ENCODE results near the gene RASSF6. TPM values are rescaled to one million over a fixed set of nuclear protein-coding genes. Genes with fewer than 3 reads are reported as not detected.

Gene RASSF6
- total and polyA plus RNA-seq, 2 donors (not counting 1 experiment from before 2014, with no cell fraction given), result under 0.01 to 0.01 TPM

- H3K27ac ChIP-seq (ENCODE audit: insufficient read depth, low read length), result no peak overlapping the region
- H3K4me1 ChIP-seq (ENCODE audit: control insufficient read depth, extremely low read depth, insufficient read depth, low read length), result no peaks in the 10 kb centered on the region
- H4K20me1 ChIP-seq (ENCODE audit: control insufficient read depth, extremely low read depth, insufficient read depth, low read length), result no peaks in the 10 kb centered on the region
- no peaks in the 10 kb centered on the region for H3K27me3 ChIP-seq (ENCODE audit: control insufficient read depth, insufficient read depth, low read length)
- H3K9ac ChIP-seq (ENCODE audit: insufficient read depth, low read length), result no peak overlapping the region
- no peak overlapping the region for H2AFZ ChIP-seq (ENCODE audit: low read length)
- no peaks in the 10 kb centered on the region for H3K36me3 ChIP-seq (ENCODE audit: control insufficient read depth, insufficient read depth, low read length)
- no peaks in the 10 kb centered on the region for H3K9me3 ChIP-seq (ENCODE audit: control insufficient read depth, insufficient read depth, low read depth, low read length)
- TF ChIP-seq, protein P1, sequence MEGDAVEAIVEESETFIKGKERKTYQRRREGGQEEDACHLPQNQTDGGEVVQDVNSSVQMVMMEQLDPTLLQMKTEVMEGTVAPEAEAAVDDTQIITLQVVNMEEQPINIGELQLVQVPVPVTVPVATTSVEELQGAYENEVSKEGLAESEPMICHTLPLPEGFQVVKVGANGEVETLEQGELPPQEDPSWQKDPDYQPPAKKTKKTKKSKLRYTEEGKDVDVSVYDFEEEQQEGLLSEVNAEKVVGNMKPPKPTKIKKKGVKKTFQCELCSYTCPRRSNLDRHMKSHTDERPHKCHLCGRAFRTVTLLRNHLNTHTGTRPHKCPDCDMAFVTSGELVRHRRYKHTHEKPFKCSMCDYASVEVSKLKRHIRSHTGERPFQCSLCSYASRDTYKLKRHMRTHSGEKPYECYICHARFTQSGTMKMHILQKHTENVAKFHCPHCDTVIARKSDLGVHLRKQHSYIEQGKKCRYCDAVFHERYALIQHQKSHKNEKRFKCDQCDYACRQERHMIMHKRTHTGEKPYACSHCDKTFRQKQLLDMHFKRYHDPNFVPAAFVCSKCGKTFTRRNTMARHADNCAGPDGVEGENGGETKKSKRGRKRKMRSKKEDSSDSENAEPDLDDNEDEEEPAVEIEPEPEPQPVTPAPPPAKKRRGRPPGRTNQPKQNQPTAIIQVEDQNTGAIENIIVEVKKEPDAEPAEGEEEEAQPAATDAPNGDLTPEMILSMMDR (conservative IDR thresholded peaks at IDR 0.05 in 1 of 2, IDR thresholded peaks at IDR 0.05 in 1 of 2; ENCODE audit: low read depth in 1 of 2, low read length in 2 of 2), result no peak
- no peak for TF ChIP-seq EZH2 (IDR thresholded peaks at IDR 0.05; ENCODE audit: low read length, missing control alignments)
- no peak overlapping the region for H3K4me2 ChIP-seq (ENCODE audit: extremely low read depth, insufficient read depth, low read length)
- H3K79me2 ChIP-seq (ENCODE audit: control insufficient read depth, insufficient read depth, low read length), result no peaks in the 10 kb centered on the region
- H3K4me3 ChIP-seq (replicated peaks in 1 of 4; ENCODE audit: control extremely low read depth in 1 of 4, insufficient read depth in 1 of 4, low read depth in 3 of 4, low read length in 4 of 4), result no peak overlapping the region
- DNase-seq (ENCODE audit: low read depth in 2 of 2), result peak in 1 of 2 donors; percentile 71
Observed at GRCh38 chr4:73612032-73612431, 8.2 kb downstream of the RASSF6 start.

GRCh38 chr4:73609706-73610105, 10.5 kb downstream of the RASSF6 start:
- Histone ChIP-seq H3K4me1 (ENCODE audit: control insufficient read depth, extremely low read depth, insufficient read depth, low read length) (no peaks in the 10 kb centered on the region), H3K9ac (ENCODE audit: insufficient read depth, low read length) (no peak overlapping the region), H4K20me1 (ENCODE audit: control insufficient read depth, extremely low read depth, insufficient read depth, low read length) (no peaks in the 10 kb centered on the region), H3K4me2 (ENCODE audit: extremely low read depth, insufficient read depth, low read length) (no peak overlapping the region), H2AFZ (ENCODE audit: low read length) (no peak overlapping the region), H3K4me3 (replicated peaks in 1 of 4; ENCODE audit: control extremely low read depth in 1 of 4, insufficient read depth in 1 of 4, low read depth in 3 of 4, low read length in 4 of 4) (no peak overlapping the region), H3K27ac (ENCODE audit: insufficient read depth, low read length) (no peak overlapping the region), H3K27me3 (ENCODE audit: control insufficient read depth, insufficient read depth, low read length) (no peaks in the 10 kb centered on the region), H3K79me2 (ENCODE audit: control insufficient read depth, insufficient read depth, low read length) (no peaks in the 10 kb centered on the region), H3K36me3 (ENCODE audit: control insufficient read depth, insufficient read depth, low read length) (no peaks in the 10 kb centered on the region), H3K9me3 (ENCODE audit: control insufficient read depth, insufficient read depth, low read depth, low read length) (no peaks in the 10 kb centered on the region)
- TF ChIP-seq EZH2 (IDR thresholded peaks at IDR 0.05; ENCODE audit: low read length, missing control alignments), result no peak
- TF ChIP-seq, protein P1 (conservative IDR thresholded peaks at IDR 0.05 in 1 of 2, IDR thresholded peaks at IDR 0.05 in 1 of 2; ENCODE audit: low read depth in 1 of 2, low read length in 2 of 2), result no peak
- peak; percentile 63 to 92 for DNase-seq (ENCODE audit: low read depth in 2 of 2)

DNA sequence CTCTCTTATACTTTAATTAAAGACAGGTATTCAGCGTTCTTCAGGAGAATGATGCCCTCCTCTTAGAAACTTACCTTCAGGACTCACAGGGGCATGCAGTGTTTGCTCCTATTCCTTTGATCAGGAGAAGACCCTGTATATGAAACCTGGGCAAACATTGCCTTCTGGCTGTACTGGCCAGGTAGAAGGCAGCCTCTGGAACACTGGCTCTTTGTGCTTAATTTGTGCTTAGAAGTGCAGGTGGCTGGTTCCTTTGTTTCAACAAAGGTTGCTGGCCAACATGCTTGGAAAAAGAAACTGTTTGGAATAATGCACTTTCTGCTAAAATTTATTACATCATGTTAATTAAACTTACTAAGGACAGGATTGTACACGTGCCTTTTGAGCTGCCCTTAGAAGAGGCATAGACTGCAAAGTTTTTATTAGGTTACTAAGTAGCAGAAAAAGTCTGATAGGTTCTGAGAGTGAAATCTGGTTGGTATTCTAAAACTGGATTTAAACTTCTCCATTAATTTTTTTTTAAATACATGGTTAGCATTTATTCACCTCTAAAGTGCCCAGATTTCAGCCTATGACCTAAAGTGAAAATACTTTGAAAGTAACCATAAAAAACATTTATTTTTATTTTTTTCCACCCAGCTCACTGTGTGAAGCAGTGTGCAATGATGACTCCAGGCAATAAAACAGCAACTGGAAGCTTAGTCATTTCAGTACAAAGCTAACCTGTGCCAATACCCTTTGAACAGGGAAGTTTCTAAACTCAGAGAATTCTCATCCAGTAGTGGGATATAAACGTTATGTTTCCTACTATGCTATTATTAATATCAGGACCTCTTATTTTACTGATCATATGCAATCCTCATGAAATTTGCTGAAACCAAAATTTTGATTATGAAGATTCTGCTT, 11.3 kb downstream of the RASSF6 start:
- no peak overlapping the region for H3K9ac ChIP-seq (ENCODE audit: insufficient read depth, low read length)
- H2AFZ ChIP-seq (ENCODE audit: low read length), result no peak overlapping the region
- H3K9me3 ChIP-seq (ENCODE audit: control insufficient read depth, insufficient read depth, low read depth, low read length), result no peaks in the 10 kb centered on the region
- H3K79me2 ChIP-seq (ENCODE audit: control insufficient read depth, insufficient read depth, low read length), result no peaks in the 10 kb centered on the region
- no peaks in the 10 kb centered on the region for H3K36me3 ChIP-seq (ENCODE audit: control insufficient read depth, insufficient read depth, low read length)
- no peaks in the 10 kb centered on the region for H3K27me3 ChIP-seq (ENCODE audit: control insufficient read depth, insufficient read depth, low read length)
- H4K20me1 ChIP-seq (ENCODE audit: control insufficient read depth, extremely low read depth, insufficient read depth, low read length), result no peaks in the 10 kb centered on the region
- peak in 1 of 2 donors; percentile 74 for DNase-seq (ENCODE audit: low read depth in 2 of 2)
- TF ChIP-seq, protein P1 (conservative IDR thresholded peaks at IDR 0.05 in 1 of 2, IDR thresholded peaks at IDR 0.05 in 1 of 2; ENCODE audit: low read depth in 1 of 2, low read length in 2 of 2), result no peak
- TF ChIP-seq EZH2 (IDR thresholded peaks at IDR 0.05; ENCODE audit: low read length, missing control alignments), result no peak
- no peak overlapping the region for H3K27ac ChIP-seq (ENCODE audit: insufficient read depth, low read length)
- H3K4me3 ChIP-seq (replicated peaks in 1 of 4; ENCODE audit: control extremely low read depth in 1 of 4, insufficient read depth in 1 of 4, low read depth in 3 of 4, low read length in 4 of 4), result no peak overlapping the region
- no peaks in the 10 kb centered on the region for H3K4me1 ChIP-seq (ENCODE audit: control insufficient read depth, extremely low read depth, insufficient read depth, low read length)
- H3K4me2 ChIP-seq (ENCODE audit: extremely low read depth, insufficient read depth, low read length), result no peak overlapping the region
